GM19023 (cell line): ENCODE measurements around the gene CYP26A1.

ENCODE experiments used
- ATAC-seq: cut with Tn5 transposase; IDR thresholded peaks from one replicate; pipeline ENCODE4 v1.9.1; 2021; ENCODE audit warnings: mild to moderate bottlenecking, moderate library complexity; ENCODE audit not compliant: unreplicated experiment

The CYP26A1 gene

DNA sequence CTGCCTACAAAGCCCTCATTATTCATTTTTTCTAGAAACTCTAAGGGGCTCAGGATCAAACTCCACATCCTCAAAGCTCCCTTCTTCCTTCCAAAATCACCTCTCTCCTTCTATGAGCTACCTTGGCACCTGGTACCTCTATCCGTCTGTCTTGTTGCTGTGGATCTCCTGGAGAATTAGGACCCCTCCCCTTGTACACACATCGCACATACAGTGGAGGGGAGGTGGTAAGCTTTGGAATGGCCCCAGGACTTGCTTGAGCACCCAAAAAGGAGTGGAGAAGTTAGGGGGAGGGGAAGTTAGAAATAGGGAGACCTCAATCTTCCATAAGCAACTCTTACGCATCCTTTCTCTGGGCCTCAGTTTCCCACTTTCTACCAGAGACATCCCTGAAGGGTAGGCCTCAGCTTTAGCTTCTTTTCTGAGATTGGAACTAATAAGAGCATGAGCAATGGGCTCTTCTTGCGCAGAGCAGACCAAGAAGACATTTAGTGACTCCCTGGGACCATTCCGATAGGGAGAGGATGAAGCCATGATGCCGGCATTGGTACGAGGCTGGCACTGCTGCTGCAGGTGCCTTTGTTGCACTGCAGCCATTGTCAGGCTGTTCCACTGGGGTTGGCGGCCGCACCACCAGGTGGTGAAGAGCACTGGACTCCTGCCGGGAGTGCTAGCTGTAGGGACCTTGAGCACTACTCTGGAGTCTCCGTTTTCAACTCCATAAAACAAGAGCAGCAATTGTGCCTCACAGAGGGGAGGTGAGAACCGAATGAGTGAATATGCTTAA, 8.6 kb upstream of the CYP26A1 start:
- ATAC-seq: no peak

DNA sequence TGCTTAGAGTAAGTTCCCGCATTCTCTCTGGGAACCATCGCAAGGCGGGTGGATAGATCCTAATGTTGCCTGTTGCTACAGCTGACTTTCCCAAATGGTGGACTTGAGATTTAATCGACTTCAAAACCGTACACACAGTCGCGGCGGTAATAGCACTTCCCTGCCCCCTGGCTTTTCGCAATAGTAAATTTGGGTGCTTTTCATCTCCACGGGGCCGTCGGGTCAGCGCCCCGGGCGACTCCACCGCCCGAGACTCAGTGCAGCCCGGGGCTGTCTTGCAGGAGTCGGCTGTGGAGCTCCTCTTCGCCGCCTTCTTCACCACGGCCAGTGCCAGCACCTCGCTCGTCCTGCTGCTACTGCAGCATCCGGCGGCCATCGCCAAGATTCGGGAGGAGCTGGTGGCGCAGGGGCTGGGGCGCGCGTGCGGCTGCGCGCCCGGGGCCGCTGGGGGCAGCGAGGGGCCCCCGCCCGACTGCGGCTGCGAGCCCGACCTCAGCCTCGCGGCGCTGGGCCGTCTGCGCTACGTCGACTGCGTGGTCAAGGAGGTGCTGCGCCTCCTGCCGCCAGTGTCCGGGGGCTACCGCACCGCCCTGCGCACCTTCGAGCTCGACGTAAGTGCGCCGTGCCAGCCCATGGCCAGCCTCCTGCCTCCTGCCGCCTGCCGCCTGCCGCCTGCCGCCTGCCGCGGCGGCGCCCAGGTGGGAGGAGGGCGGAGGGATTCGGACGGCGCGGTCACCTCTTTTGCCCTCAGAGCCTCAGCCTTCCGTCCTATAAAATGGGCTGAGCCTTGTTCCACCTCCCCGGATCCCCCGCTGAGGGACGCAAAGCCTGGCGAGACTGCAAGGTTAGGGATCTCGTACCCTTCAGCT, 7.8 kb upstream of the CYP26A1 start:
- ATAC-seq: no peak

DNA sequence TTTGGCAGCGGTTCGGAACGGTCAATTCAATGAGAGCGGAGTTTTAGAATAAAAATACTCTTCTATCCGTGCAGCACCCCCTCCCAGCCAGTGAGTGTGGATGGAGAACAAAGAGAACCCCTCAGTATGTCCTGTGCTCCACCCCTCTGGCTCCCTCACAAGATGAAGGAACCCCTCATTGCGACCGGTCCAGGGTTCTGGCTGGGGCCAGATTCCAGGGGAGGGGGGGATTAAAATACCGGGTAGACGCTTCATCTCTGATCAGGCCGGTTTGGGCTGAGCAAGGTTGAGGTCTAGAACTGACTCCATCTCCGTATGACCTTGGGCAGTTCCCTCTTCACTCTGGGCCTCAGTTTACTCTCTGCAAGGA, 7.2 kb upstream of the CYP26A1 start:
- ATAC-seq: no peak

DNA sequence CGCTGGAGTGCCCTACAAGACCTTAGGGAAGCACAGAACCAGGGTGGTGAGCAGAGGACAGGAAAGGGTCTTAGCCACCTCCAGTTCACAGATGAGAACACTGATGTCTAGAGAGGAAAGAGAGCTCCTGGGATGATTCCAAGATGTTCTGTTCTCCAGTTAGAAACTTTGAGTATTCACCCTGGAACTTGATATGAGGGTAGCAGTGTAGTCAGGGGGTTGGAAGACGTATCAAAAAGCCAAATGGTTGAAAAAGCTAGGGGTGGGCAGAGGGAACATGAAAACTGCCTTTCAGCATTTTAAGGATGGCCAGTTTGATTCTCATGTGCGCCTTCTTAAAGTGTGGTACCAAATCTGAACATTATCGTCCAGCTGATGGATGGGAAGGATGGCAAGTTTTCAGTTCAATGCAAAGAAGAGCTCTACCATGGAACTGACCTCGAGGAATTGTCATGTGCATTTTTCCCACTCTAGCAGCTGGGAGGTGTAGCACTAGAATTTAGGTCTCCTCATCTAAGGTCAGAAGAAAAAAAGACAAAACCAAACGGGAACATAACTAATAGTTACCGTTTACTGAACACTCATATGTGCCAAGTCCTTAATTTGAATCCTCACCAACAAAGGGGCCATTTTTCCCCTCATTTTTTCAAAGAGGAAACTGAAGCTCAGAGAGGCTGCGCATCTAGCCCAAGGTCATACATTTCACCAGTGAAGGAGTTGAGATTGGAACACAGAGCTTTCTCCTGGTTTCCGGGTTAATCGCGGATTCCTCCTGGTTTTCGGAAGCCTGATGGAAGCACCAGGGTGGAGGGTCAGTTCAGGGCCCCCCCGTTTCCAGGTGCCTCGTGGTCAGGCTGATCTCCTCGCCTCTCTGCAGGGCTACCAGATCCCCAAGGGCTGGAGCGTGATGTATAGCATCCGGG, 6.0 kb upstream of the CYP26A1 start:
- no peak for ATAC-seq

DNA sequence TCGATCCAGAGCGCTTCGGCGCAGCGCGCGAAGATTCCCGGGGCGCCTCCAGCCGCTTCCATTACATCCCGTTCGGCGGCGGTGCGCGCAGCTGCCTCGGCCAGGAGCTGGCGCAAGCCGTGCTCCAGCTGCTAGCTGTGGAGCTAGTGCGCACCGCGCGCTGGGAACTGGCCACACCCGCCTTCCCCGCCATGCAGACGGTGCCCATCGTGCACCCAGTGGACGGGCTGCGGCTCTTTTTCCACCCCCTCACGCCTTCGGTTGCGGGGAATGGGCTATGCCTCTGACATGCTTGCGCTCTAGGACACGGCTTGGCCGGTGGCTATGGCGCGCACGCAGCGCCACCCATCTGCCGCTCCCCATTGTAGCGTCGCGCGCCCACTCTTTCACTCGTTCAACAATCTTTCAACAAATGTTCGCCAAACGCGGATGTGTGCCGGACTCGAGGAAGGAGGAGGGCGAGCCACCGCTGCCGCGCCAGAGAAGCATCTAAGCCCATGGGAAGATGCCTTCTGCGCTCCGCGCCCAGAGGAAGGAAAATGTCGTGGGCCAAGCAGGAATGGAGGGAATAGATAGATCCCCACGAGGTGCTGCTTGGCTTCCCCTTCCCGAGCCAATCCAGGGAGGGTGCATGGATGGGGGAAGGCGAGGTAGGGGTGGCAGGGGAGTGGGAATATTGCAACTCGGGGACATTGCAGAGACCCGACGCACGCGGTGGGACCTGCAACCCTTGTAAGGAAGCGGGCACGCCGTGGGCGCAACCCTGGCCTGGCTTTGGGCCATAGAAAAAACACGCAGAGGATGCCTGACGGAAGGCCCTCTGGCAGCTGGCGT, 5.1 kb upstream of the CYP26A1 start:
- ATAC-seq: no peak

DNA sequence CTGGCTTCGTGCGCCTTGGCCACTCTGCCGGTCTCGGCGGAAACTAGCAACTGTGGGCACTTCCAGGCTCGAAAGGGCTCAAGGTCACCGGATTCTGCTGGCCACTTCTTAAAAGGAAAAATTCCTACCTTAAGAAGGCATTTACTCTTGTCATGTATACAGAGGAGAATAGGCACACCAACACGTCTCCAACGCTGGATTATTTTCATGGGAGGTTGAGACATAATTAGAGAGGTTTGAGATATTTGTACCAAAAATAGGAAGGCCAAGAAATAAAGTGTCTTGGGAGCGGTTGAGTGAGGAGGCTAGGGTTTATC, 4.5 kb upstream of the CYP26A1 start:
- ATAC-seq: no peak

DNA sequence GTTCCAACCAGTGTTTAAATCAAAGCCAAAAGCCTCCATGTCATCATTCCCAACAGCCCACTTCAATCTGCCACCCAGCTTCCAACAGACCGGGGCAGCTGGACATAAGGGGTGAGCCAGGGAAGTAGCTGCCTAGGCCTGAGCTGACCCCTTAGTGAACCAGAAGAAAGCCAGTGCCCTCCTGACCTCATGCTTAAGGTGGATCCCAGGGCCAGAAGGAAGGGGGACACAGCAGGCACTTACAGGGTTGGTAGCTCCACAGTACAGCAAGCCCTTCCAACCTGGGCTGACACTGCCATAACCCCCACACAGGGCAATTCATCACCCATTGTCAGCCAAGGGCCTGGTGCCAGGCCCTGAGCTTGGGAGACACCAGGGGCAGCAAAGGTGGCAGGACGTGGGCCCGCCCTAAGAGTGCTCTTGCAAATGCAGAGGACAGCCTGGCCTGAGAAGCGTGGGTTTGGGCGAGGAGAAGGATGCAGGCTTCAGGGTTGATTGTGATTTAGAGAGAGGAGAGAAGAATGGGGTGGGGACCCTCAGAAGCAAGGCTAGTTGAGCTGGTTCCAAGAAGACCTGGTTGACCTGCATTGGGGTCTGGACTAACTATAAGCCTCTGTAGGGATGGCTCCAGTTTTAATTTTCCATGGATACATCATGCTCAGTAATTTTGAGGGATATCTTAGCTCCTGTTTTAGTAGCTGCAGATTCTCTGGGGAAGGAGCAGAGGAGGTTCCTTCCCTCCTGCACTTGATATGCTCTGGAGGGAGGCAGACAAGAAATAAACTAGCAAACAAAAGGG, 3.1 kb upstream of the CYP26A1 start:
- ATAC-seq: no peak

DNA sequence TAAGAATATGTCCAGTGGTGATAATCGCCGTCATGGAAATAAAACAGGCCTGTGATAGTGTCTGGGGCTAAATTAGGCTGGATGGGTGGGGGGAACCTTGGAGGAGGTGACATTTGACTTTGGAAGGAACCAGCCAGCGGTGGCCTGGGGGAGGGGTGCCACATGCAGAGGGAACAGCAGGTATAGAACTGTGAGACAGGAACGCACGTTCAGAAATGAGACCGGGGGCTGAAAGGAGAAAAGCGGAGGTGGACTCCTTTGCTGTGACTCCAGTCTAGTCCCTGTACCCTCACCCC, 2.6 kb upstream of the CYP26A1 start:
- no peak for ATAC-seq

DNA sequence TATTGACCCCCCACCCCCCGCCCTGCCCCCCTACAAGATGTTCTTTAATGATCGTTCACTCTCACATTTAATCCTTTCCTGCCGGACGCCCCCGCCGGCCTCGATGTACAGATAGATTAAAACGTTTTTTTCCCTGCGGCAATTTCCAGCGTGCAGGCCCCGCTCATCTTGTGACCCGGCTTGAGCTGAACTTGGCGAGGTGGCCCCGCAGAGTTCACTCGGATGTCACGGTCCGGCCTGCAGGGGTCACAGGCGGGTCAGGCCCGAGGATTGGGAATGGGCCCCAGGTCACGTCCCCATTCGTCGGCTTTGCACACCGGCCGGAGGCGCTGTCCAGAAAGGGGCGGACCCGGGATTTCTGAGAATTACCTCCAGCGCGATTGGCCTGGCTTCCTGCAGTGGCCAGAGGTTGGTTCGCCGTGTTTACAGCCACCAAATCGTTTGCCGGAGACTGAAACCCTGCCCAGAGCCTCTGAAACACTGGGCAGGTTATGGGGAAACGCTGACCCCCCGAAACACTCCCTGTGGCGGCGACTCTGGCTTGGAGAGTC, 1.9 kb upstream of the CYP26A1 start:
- ATAC-seq: no peak

DNA sequence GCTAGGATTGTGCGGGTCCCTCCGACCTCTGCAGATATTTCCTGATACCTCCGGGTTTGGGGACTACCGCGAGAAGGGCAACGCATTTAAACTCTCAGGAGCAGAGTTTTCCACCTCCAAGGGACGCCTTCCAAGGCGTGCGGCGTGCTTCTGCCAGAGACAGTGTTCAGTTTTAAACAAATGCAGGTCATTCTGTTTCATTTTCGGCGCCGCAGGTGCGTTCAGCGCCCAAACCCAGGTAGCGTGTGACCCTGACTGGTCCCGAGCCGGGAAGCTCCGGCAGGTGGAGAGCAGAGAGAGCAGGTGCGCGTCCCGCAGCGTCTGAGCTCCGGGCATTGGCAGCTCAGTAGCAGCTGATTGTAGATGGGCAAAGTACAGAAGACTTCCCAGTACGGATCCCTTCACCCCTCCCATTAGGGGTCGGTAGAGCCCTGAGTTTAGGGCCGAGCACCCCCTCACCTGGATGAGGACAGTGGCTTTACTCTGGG, 1.4 kb upstream of the CYP26A1 start:
- ATAC-seq: no peak

DNA sequence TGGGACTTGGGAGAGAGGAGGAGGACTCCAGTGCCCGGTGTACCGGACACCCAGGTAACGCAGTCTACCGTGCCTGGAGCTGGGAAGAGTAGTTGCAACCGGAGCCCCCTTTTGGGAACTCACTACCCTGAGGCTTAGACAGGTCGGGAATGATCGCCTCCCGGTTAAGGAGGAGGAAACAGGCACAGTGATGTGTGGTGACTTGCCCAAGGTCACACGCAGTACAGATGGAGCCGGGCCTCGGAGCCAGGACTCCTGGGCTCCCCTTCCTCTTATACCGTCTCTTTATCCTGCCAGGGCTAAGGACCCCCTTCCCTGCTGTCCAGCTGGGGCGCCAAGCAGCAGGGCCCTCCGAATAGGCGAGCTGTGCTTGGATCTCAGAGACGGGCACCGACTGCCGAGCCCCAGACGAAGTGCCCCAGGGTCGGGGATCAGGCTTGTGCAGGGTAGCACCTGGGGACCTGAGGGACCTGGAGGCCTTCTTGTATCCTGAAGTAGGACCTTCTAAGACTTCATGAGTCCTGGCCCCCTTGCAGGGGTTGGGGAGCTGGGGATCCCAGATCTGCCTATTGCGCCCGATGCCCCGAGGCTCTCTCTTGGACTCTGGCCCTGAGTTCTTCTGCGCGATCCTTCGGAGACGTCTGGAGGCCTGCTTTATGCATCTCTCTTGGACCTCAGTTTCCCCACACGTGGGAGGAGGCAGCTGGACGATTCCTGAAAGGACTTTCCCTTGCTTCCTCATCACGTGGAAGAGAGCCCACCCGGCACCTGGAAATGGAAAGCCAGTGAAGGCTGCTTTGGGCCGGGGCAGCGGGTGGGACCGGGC, 767 bp upstream of the CYP26A1 start:
- no peak for ATAC-seq

DNA sequence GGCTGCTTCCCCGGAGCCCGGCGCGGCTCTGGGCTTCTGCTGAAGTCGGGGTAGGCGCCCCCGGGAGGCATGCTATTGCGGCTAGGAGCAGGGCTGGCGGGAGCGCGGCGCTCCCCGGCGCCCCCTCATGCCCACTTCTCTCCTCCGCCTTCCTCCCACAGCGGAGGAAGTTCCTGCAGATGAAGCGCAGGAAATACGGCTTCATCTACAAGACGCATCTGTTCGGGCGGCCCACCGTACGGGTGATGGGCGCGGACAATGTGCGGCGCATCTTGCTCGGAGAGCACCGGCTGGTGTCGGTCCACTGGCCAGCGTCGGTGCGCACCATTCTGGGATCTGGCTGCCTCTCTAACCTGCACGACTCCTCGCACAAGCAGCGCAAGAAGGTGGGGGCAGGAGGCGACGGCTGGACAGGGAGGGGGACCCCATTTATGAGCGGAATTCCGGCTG, 479 bp downstream of the CYP26A1 start:
- ATAC-seq: no peak

DNA sequence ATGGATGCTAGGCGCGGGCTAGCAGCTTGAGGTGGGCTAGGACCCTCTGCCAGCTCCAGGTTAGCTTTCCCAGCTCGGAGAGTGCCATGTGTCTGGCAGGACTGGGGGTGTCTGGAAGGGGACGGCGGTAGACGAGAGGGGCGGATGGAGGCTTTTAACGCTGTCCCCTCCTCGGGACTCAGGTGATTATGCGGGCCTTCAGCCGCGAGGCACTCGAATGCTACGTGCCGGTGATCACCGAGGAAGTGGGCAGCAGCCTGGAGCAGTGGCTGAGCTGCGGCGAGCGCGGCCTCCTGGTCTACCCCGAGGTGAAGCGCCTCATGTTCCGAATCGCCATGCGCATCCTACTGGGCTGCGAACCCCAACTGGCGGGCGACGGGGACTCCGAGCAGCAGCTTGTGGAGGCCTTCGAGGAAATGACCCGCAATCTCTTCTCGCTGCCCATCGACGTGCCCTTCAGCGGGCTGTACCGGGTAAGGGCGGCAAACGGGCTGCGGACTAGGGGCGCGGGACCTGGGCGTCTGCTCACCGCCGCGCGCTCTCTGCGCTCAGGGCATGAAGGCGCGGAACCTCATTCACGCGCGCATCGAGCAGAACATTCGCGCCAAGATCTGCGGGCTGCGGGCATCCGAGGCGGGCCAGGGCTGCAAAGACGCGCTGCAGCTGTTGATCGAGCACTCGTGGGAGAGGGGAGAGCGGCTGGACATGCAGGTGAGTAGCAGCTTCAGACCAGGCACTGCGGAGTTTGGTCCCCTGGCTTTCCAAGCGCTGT, 1.1 kb downstream of the CYP26A1 start:
- ATAC-seq: no peak

DNA sequence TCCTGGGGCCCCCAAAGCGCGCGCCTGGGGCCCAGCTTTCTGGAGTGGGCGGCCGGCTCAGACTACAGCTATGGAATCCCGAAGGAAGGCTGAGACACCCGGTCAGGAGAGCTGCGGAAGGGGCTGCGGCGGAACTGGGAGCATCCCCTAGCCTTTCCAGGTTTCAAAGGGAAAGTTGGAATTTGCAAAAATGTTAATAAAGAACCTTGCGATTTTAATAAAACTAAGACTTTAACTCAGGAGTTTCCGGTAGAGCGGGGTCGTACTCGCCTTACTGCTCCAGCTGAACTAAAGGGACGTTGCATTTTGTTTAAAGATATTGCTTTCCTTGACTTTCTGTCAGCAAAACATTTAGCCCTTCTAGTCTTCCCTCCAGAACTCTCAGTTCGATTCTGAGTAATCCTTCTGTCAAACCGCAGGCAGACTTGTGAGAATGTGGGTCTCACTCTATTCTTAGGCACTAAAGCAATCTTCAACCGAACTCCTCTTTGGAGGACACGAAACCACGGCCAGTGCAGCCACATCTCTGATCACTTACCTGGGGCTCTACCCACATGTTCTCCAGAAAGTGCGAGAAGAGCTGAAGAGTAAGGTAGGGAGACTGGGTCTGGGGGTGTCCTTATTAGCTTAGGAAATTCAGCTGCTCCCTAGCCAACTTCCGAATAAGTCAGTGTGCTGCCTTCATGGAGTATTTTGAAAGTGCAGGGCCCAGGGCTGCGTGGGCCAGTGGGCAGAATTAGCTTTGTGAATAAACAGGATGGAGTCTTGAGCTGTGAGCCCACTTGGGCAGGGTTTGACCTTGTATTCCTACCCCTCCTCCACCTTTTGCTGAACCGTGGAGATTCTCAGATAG, 1.9 kb downstream of the CYP26A1 start:
- no peak for ATAC-seq

DNA sequence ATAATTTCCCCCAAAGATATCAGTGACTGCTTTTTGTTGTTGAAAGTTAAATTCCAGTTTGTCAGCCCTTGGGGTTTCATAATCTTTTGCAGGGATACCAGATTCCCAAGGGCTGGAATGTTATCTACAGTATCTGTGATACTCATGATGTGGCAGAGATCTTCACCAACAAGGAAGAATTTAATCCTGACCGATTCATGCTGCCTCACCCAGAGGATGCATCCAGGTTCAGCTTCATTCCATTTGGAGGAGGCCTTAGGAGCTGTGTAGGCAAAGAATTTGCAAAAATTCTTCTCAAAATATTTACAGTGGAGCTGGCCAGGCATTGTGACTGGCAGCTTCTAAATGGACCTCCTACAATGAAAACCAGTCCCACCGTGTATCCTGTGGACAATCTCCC, 3.2 kb downstream of the CYP26A1 start:
- no peak for ATAC-seq

DNA sequence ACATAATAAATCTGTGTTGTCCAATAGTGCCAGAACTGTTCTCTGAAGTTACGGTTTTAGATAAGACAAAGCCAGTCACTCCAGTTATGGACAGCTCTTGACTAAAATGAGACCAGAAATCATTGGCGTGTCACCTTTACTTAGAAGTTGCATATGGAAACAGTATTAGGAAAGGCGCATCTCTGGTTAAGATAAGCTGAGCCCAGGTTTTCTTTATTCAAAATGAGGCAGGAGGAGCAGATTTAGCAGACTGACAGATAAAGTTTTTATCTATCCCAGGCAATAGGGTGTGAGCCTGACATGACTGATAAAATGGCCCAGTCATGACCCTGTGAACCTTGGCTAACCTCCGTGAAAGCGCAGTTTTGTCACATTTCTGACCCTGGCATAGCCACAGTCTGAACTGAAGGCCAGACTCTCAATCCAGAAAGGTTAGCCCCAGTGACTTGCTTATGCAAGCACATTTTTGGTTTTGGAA, 4.2 kb downstream of the CYP26A1 start:
- no peak for ATAC-seq
